Measurements from ENCODE around the gene PRSS38.

The PRSS38 gene

GRCh38 chr1:227793948-227794816 lies 21.3 kb upstream of the PRSS38 start:
- no peak for DNase-seq

- DNase-seq = no peak
Measured at GRCh38 chr1:227794817-227795192, 20.7 kb upstream of the PRSS38 start.

DNA sequence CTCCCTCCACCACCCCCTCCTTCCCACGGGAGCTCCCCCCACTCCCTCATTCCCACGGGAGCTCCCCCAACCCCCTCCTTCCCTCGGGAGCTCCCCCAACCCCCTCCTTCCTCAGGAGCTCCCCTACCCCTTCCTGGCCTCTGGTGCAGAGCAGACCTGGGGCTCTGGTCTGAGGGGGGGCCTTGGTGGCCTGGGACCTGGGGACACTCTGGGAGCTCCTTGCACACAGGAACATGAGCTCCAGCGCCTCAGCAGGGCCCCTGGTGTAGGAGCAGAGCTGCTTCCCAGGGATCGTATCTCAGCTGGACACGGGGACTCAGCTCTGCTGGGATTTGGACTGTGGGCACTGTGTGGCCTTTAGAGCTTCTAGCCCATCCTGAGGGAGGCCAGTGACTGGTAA lies 19.7 kb upstream of the PRSS38 start:
- no peak for DNase-seq

GRCh38 chr1:227796359-227796915 lies 19.0 kb upstream of the PRSS38 start:
- DNase-seq = no peak

DNA sequence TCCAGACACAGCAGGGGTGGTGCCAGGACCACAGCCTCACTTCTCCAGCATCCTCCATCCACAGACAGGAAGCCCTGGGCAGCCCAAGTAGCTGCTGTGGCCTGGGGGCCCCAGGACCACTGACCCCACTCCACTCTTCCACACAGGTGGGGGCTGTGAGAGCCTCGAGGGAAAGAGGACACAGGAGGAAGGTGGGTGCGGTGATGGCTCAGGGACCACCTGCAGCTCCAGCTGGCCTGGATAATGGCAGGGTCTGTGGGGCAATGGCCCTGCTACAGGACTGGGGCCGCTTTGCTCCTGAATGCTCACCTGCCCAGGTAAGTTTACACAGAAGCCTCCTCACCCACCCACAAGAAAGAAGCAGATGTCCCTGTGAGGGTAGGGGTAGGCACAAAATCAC lies 18.3 kb upstream of the PRSS38 start:
- no peak for DNase-seq

GRCh38 chr1:227797625-227798024 lies 17.9 kb upstream of the PRSS38 start:
- DNase-seq = no peak

DNA sequence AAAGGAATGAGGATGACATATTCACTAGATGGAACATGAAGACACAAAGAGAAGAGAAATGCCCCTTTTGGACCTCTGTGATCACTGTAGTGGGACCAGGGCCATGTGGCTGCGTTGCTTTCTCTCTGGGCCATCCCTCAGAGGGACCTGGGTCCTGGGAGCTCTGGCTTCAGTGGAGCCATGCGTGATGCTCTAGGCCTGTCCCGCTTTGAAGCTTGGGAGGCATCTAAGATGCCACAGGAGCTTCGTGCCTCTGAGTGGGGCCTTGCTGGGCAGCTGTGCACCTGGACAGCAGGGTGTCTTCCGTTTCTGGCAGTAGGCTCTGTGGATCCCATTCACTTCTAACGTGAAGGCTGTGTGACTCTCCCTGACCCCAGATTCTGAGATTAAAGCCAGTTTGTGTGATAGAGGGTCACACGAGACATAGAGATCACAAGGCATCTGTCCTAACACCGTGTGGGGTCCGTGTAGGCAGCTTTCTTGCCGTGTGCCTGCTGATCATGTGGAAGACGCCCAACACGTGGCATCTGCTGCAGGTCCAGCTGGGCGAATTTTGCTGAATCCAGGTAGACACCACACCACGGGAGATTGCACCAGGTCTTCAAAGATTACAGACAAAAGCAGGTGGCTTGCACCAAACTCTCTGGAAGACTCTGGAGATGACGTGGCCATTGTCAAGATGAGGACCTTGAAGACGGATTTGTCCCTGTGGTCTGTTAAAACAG lies 17.2 kb upstream of the PRSS38 start:
- no peak for DNase-seq

DNA sequence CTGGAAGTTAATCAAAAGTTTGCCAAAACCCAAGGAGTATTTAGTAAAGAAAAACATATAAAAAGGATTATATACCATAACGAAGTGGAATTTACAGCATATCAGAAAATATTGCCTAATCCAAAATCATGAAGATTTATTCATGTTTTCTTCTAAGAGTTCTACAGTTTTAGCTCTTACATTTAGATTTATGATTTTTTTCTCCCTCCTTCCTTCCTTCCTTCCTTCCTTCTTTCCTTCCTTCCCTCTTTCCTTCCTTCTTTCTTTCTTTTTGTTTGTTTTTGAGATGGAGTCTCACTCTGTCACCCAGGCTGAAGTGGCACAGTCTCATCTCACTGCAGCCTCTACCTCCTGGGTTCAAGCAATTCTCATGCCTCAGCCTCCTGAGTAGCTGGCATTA lies 15.7 kb upstream of the PRSS38 start:
- no peak for DNase-seq

DNA sequence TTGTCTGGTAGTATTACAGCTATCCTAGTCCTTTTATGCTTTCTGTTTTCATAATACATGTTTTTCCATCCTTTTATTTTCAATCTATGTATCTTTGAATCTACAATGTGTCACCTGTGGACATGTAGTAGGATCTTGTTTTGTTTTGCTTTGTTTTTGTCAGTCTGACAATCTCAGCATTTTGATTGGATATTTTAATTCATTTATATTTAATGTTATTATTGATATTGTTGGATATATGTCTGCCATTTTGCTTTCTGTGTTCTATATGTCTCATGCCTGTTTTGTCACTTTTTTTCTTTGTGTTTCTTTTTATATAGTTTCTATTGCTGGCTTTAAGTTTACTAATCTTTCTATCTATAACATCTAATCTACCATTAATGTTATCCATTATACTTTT lies 11.5 kb upstream of the PRSS38 start:
- DNase-seq = no peak

GRCh38 chr1:227805606-227806197 lies 9.8 kb upstream of the PRSS38 start:
- DNase-seq = no peak

DNA sequence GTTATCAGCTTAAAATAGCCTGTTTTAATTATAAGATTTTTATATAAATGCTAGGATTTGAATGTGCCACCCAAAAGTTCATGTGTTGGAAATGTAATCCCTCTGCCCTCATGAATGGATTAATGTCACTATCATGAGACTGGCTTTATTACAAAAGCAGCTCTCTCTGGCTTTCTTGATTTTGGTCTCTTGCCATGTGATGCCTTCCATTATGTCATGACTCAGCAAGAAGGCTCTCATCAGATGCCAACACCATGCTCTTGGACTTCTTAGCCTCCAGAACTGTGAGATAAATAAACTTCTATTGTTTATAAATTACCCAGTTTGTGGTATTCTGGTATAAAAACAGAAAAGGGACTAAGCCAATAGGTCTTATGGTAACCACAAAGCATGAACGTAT lies 6.9 kb upstream of the PRSS38 start:
- no peak for DNase-seq

DNA sequence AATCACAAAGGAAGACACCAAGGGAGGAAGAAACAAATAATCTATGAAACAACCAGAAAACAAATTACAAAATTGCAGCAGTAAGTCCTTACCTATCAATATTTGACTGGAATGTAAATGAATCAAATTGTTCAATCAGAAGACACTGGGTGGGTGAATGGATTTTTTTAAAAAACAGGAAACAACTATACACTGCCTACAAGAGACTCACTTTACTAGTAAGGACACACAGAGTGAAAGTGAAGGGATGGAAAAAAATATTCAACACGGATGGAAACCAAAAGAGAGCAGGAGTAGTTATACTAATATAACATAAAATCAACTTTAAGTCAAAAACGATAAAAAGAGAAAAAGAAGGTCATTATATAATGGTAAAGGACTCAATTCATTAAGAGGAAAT lies 6.4 kb upstream of the PRSS38 start:
- DNase-seq = no peak

DNA sequence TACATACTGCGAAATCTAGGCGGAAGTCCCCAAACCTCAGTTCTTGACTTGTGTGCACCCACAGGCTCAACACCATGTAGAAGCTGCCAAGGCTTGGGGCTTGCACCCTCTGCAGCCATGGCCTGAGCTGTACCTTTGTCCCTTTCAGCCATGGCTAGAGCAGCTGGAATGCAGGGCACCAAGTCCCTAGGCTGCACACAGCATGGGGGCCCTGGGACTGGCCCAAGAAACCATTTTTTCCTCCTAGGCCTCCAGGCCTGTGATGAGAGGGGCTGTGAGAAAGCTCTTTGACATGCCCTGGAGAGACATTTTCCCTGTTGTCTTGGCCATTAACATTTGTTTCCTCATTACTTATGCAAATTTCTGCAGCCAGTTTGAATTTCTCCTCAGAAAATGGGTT lies 1.5 kb upstream of the PRSS38 start:
- DNase-seq = no peak

GRCh38 chr1:227816750-227817446 lies 1.4 kb downstream of the PRSS38 start:
- DNase-seq = no peak

- DNase-seq = no peak
Measured at GRCh38 chr1:227823537-227823936, 8.1 kb downstream of the PRSS38 start.

DNA sequence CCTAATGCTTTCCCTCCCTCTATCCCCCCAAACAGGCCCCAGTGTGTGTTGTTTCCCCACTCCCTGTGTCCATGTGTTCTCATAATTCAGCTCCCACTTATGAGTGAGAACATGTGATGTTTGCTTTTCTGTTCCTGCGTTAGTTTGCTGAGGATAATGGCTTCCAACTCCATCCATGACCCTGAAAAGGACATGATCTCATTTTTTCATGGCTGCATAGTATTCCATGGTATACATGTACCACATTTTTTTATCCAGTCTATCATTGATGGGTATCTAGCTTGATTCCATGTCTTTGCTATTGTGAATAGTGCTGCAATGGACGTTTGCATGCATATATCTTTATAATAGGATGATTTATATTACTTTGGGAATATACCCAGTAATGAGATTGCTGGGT lies 8.7 kb downstream of the PRSS38 start:
- no peak for DNase-seq

DNA sequence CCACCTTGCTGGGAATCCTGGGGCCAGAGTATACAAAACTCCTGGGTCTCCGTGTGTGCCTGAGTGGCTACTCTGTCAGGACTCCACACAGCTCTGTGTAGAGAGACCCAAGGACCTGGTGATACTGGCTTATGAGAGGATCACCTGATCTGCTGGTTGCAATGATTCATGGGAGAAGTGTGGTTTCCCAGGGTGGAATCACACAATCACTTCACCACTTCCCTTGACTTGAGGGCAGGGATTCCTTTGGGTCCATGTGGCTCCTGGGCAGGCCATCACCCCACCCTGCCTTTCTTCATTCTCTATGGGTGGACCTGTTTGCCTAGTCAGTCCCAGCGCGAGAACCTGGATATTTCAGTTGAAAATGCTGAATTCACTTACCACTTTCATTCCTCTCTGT lies 13.3 kb downstream of the PRSS38 start:
- DNase-seq = no peak

DNA sequence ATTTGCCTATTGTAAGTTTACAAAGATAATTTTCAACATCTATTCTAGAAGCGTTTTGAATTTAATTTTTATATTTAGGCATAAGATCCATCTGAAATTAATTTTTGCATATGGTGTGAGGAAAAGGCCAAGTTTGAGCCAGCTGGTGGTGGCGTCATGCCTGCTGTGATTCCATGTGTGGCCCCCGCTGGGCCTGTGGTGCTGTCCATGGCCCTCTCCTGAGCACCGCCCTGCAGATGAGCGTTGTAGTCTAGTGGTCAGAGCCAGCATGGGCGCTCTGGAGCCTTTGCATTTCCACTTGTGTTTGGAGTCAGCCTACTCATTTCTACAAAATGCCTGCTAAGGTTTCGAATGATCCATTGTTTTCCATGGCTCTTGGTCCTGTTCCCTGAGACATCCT lies 22.7 kb downstream of the PRSS38 start:
- no peak for DNase-seq

DNA sequence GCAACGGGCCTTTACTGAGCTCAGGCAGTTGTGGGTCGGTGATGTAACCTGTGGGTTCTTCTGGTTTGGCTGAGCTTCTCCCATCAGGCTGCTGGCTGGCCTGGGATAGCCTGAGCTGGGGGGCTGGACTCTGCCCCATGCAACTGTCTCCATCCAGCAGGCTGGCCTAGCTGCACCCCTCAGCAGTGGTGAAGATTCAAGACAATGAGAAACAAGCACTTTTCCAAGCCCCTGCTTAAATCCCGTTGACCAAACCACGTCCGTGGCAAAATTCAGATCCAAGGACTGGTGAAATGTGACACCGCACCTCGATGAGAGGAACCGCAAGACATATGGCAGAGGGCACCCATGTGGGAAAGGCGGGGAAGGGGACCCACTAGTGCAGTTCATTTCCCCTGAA lies 25.6 kb downstream of the PRSS38 start:
- DNase-seq = no peak

GRCh38 chr1:227844320-227845146 lies 29.1 kb downstream of the PRSS38 start:
- DNase-seq = no peak

- no peak for DNase-seq
Measured at GRCh38 chr1:227845147-227845458, 29.6 kb downstream of the PRSS38 start.

DNA sequence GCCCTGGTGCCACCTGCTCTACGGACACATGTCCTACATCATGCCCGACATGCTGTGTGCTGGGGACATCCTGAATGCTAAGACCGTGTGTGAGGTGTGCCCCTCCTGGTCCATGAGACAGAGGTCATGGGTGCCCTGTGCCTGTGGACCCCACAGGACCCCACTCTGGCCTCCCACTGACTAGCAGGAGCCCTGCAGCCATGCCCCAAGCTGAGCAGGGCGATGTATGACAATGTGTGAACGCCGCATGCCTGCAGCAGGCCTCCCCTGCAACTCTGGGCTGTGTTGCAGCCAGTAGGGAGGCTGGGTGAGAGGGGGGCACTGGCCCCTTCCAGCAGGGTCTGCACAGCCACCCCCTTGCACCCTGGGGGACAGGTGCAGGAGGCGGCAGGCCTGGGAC lies 30.0 kb downstream of the PRSS38 start:
- no peak for DNase-seq
